GM12864 (cell line): Measurements from ENCODE around the gene TMEFF2.

Experiments used
- DNase-seq: peaks from one replicate; pipeline ENCODE4 v3.0.0-alpha.2; 2011; ENCODE audit warnings: low read depth
- H3K4me3 ChIP-seq: 2 replicates; pipeline ENCODE4 v1.5.1; 2011; ENCODE audit warnings: mild to moderate bottlenecking, low read depth, low read length, control low read depth
- CTCF ChIP-seq: IDR thresholded peaks from 2 replicates; pipeline ENCODE4 v1.5.1; 2011; ENCODE audit warnings: low read depth, mild to moderate bottlenecking, moderate library complexity, low read length, control low read depth, inconsistent platforms; ENCODE audit errors: missing control alignments

TMEFF2 gene

DNA sequence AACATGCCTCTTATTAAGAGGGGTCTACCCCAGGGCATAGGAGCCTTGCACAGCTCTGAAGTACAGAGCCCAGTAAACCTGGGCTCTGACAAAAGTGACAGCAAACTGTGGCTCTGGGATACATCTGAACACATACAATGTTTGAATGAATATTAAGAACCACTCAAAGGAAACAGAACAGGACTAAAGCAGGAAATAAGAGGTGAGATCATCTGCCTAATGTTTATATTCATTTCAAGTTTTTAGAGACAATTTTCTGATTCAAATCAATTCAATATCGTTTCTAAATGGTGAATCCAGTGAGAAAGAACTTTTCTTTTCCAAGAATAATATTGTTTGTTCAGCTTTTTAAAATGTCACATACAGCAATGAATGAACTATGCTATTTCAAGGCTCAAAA is 211.1 kb downstream of the TMEFF2 start:
- TF ChIP-seq CTCF, result no peak
- no peak overlapping the region for H3K4me3 ChIP-seq
- no peak for DNase-seq

DNA sequence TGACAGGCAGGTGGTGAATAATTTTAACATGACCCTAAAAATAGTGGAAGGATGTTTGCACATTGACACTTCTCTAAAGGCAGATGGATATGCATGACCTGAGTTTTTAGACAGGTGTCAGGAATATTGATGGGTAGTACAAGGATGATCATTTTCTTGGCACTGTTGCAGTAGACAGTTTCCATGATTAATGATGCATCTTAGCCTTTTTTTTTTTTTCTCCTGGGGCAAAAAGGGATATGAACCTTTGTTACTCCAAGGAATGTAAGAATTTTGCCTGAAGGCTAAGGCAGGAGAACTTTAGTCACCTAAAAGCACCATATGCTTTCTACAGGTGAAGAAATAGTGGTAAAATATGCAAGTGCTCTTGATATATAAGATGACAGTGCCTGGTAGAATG is 211.5 kb downstream of the TMEFF2 start:
- TF ChIP-seq CTCF, result no peak
- H3K4me3 ChIP-seq, result no peak overlapping the region
- DNase-seq, result no peak

DNA sequence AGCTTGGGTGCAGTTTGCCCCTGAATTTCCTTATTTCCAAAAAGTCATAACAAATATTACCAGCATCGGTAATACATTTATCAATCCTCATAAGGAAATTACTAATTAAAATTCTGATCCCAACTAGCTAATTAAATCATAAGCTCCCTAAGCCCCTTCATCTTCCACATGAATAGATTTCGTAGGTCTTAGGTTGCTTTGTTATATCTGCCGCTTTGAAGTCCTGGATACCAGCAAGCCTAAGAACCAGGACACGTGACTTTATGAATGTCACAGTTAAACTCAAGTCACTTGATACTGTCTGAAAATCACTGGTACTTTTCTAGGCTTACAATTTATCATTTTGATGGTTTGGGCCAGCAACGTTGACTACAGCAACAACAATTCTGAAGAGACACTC is 213.0 kb downstream of the TMEFF2 start:
- DNase-seq, result no peak
- no peak overlapping the region for H3K4me3 ChIP-seq

GRCh38 chr2:191980483-191980882 is 214.2 kb downstream of the TMEFF2 start:
- no peak for DNase-seq
- no peak overlapping the region for H3K4me3 ChIP-seq
- no peak for TF ChIP-seq CTCF

More for the DNA sequence above, 213.0 kb downstream of the TMEFF2 start:
- TF ChIP-seq CTCF, result no peak

GRCh38 chr2:191979221-191979730 is 215.5 kb downstream of the TMEFF2 start:
- TF ChIP-seq CTCF, result no peak
- H3K4me3 ChIP-seq, result no peak overlapping the region
- DNase-seq, result no peak

DNA sequence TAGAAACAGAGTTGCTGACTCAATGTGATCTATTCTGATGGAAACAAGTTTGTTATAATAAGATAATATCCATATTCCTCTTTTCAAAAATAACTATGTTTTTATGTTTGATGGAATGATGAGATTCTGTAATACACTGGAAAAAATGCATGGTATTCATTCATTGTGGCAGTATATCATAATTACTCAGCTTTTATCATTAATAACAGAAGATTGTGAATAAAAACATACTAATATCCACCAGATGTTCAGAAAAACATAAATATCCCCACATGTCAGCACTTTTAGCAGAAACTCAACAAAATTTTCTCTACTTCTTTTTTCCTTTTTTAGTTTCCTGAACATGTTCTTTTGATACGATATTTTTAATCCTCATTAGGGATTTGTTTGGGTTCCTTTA is 217.0 kb downstream of the TMEFF2 start:
- DNase-seq, result no peak
- TF ChIP-seq CTCF, result no peak
- H3K4me3 ChIP-seq, result no peak overlapping the region

GRCh38 chr2:191976436-191976835 is 218.3 kb downstream of the TMEFF2 start:
- TF ChIP-seq CTCF, result no peak
- no peak for DNase-seq
- no peak overlapping the region for H3K4me3 ChIP-seq
